ENCODE data around the gene MED6. TPM values are rescaled to one million over a fixed set of nuclear protein-coding genes. Genes with fewer than 3 reads are reported as not detected.

The MED6 gene
- total and polyA plus RNA-seq, 2 experiments from 2014 or later: 49.2 to 49.6 TPM

DNA sequence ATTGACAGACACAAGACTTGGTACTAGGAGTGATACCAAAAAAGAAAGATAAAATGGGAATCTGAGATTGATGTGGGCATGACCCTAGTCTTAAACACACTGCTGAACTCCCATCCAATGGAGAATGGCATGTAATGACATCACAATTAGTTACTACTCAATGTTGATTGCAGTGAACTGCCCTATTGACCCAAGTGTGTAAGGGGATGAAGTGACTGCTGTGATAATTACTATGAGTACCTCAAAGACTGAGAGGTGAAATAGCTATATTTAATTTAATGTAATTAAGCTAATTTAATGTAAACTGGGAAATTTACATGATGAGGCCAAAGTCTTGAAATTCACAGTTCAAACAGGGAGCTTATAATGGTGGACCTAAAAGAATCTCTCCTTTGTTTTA is 65.6 kb downstream of the MED6 start, which contains the start of gene ADAM20:
Gene ADAM20 (minus strand): TSS at position 101 of the 400 bp plus-strand sequence. CDS start 10,247 bp downstream, outside the sequence.
- H3K27me3 Mint-ChIP-seq (ENCODE audit: insufficient read depth, low read depth, poor library complexity): peaks cover 3% of the 10 kb centered on the region
- no peak within 1 kb of the TSS for H3K4me3 Mint-ChIP-seq
- no peaks in the 10 kb centered on the region for H3K79me2 ChIP-seq (replicated peaks; ENCODE audit: insufficient read depth)
- H3F3A ChIP-seq (replicated peaks; ENCODE audit: low read depth): no peaks in the 10 kb centered on the region
- DNase-seq (ENCODE audit: low spot score): no peak
- no peak within 1 kb of the TSS for H3K4me2 ChIP-seq
- no peaks in the 10 kb centered on the region for H4K20me1 ChIP-seq (replicated peaks; ENCODE audit: insufficient read depth)
- no peak for ATAC-seq
- TF ChIP-seq, protein P1, sequence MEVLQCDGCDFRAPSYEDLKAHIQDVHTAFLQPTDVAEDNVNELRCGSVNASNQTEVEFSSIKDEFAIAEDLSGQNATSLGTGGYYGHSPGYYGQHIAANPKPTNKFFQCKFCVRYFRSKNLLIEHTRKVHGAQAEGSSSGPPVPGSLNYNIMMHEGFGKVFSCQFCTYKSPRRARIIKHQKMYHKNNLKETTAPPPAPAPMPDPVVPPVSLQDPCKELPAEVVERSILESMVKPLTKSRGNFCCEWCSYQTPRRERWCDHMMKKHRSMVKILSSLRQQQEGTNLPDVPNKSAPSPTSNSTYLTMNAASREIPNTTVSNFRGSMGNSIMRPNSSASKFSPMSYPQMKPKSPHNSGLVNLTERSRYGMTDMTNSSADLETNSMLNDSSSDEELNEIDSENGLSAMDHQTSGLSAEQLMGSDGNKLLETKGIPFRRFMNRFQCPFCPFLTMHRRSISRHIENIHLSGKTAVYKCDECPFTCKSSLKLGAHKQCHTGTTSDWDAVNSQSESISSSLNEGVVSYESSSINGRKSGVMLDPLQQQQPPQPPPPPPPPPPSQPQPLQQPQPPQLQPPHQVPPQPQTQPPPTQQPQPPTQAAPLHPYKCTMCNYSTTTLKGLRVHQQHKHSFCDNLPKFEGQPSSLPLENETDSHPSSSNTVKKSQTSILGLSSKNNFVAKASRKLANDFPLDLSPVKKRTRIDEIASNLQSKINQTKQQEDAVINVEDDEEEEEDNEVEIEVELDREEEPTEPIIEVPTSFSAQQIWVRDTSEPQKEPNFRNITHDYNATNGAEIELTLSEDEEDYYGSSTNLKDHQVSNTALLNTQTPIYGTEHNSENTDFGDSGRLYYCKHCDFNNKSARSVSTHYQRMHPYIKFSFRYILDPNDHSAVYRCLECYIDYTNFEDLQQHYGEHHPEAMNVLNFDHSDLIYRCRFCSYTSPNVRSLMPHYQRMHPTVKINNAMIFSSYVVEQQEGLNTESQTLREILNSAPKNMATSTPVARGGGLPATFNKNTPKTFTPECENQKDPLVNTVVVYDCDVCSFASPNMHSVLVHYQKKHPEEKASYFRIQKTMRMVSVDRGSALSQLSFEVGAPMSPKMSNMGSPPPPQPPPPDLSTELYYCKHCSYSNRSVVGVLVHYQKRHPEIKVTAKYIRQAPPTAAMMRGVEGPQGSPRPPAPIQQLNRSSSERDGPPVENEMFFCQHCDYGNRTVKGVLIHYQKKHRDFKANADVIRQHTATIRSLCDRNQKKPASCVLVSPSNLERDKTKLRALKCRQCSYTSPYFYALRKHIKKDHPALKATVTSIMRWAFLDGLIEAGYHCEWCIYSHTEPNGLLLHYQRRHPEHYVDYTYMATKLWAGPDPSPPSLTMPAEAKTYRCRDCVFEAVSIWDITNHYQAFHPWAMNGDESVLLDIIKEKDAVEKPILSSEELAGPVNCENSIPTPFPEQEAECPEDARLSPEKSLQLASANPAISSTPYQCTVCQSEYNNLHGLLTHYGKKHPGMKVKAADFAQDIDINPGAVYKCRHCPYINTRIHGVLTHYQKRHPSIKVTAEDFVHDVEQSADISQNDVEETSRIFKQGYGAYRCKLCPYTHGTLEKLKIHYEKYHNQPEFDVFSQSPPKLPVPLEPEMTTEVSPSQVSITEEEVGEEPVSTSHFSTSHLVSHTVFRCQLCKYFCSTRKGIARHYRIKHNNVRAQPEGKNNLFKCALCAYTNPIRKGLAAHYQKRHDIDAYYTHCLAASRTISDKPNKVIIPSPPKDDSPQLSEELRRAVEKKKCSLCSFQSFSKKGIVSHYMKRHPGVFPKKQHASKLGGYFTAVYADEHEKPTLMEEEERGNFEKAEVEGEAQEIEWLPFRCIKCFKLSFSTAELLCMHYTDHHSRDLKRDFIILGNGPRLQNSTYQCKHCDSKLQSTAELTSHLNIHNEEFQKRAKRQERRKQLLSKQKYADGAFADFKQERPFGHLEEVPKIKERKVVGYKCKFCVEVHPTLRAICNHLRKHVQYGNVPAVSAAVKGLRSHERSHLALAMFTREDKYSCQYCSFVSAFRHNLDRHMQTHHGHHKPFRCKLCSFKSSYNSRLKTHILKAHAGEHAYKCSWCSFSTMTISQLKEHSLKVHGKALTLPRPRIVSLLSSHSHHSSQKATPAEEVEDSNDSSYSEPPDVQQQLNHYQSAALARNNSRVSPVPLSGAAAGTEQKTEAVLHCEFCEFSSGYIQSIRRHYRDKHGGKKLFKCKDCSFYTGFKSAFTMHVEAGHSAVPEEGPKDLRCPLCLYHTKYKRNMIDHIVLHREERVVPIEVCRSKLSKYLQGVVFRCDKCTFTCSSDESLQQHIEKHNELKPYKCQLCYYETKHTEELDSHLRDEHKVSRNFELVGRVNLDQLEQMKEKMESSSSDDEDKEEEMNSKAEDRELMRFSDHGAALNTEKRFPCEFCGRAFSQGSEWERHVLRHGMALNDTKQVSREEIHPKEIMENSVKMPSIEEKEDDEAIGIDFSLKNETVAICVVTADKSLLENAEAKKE (CRISPR knock-in tag; IDR thresholded peaks at IDR 0.05): no peak
- TF ChIP-seq ZNF331 (CRISPR knock-in tag; IDR thresholded peaks at IDR 0.05; ENCODE audit: low read depth) (no peak), STAT1 (IDR thresholded peaks at IDR 0.05; ENCODE audit: unreplicated experiment) (no peak)
- no peaks in the 10 kb centered on the region for H3K4me1 ChIP-seq (ENCODE audit: insufficient read depth)
- no peak within 1 kb of the TSS for H2AFZ ChIP-seq
- no peak within 1 kb of the TSS for H3K4me3 ChIP-seq
- no peak within 1 kb of the TSS for H3K27ac ChIP-seq (ENCODE audit: low read depth)
- no peaks in the 10 kb centered on the region for H3K4me1 Mint-ChIP-seq
- H3K36me3 Mint-ChIP-seq (ENCODE audit: low read depth): peaks cover 52% of the 10 kb centered on the region
- H3K27me3 ChIP-seq (ENCODE audit: insufficient read depth): no peaks in the 10 kb centered on the region
- H3K27ac Mint-ChIP-seq: no peak within 1 kb of the TSS
- H3K9me2 ChIP-seq (ENCODE audit: insufficient read depth): 0 out of 2 replicates have a peak, but pooled peaks cover 4% of the 10 kb centered on the region
- H3K9me3 Mint-ChIP-seq: peaks cover 54% of the 10 kb centered on the region
- peaks cover 4% of the 10 kb centered on the region; the same call in 1 of the 2 replicates for H3K36me3 ChIP-seq (ENCODE audit: insufficient read depth)

Small RNAs within 50 kb of the gene (small RNA-seq; reads per million reads assigned to genes)
- not detected for gene RN7SL77P (ENCODE audit: low replicate concordance)

Other genes starting within 250 kb of the MED6 start
- gene COX16, start 241.0 kb downstream of the MED6 start, total RNA-seq (2014; rRNA removed; shearing (Covaris generic)): 41.5 and 44.0 TPM in 2 replicates
- 238 and 247 TPM in 2 replicates for gene COX16, start 241.0 kb downstream of the MED6 start, polyA plus RNA-seq (2016; fragmentation: Nextera tagmentation; extraction: Ambion mirVana)
- 22.3 and 24.2 TPM in 2 replicates for gene SYNJ2BP, start 183.6 kb downstream of the MED6 start, total RNA-seq (2014; rRNA removed; shearing (Covaris generic))
- gene SYNJ2BP, start 183.6 kb downstream of the MED6 start, polyA plus RNA-seq (2016; fragmentation: Nextera tagmentation; extraction: Ambion mirVana): 36.4 and 48.2 TPM in 2 replicates
- gene ADAM21, start 148.5 kb downstream of the MED6 start, total RNA-seq (2014; rRNA removed; shearing (Covaris generic)): not detected in 2 replicates
- gene ADAM21, start 148.5 kb downstream of the MED6 start, polyA plus RNA-seq (2016; fragmentation: Nextera tagmentation; extraction: Ambion mirVana): not detected in 2 replicates
- 1.7 and 2.1 TPM in 2 replicates for gene ADAM20, start 65.7 kb downstream of the MED6 start, total RNA-seq (2014; rRNA removed; shearing (Covaris generic))
- 0.06 TPM in 1 of 2 replicates, not detected in the other for gene ADAM20, start 65.7 kb downstream of the MED6 start, polyA plus RNA-seq (2016; fragmentation: Nextera tagmentation; extraction: Ambion mirVana)
- gene TTC9, start 41.3 kb upstream of the MED6 start, total RNA-seq (2014; rRNA removed; shearing (Covaris generic)): 29.2 and 34.2 TPM in 2 replicates
- gene TTC9, start 41.3 kb upstream of the MED6 start, polyA plus RNA-seq (2016; fragmentation: Nextera tagmentation; extraction: Ambion mirVana): 9.9 and 10.3 TPM in 2 replicates
- gene MAP3K9, start 208.9 kb upstream of the MED6 start, total RNA-seq (2014; rRNA removed; shearing (Covaris generic)): 30.8 and 37.5 TPM in 2 replicates
- 5.3 and 5.8 TPM in 2 replicates for gene MAP3K9, start 208.9 kb upstream of the MED6 start, polyA plus RNA-seq (2016; fragmentation: Nextera tagmentation; extraction: Ambion mirVana)

Data from GM23338 (cell line).